ENCODE measurements around the gene OLFML2B.

DNA sequence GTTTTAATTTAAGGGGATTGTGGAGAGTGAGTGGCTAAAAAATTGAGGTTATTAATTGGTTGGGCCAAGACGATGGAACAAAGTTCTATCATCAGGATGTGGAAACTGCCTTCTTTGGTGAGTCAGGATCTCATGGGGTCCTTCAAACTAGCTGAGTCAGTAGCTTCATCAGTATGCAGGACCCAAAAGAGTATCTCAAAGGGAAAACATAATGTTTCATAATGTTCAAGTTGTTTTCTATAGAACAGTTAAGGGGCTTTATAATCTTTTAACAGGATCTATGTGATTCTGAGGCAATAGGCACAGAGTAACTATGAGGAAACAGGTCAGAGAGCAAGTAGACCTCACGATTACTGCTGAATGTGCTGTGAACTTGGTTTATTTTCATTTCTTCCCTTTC lies 3.2 kb upstream of the OLFML2B start:
- TF ChIP-seq, protein P1, sequence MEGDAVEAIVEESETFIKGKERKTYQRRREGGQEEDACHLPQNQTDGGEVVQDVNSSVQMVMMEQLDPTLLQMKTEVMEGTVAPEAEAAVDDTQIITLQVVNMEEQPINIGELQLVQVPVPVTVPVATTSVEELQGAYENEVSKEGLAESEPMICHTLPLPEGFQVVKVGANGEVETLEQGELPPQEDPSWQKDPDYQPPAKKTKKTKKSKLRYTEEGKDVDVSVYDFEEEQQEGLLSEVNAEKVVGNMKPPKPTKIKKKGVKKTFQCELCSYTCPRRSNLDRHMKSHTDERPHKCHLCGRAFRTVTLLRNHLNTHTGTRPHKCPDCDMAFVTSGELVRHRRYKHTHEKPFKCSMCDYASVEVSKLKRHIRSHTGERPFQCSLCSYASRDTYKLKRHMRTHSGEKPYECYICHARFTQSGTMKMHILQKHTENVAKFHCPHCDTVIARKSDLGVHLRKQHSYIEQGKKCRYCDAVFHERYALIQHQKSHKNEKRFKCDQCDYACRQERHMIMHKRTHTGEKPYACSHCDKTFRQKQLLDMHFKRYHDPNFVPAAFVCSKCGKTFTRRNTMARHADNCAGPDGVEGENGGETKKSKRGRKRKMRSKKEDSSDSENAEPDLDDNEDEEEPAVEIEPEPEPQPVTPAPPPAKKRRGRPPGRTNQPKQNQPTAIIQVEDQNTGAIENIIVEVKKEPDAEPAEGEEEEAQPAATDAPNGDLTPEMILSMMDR (IDR thresholded peaks at IDR 0.05): no peak
- no peak for TF ChIP-seq POLR2AphosphoS5 (IDR thresholded peaks at IDR 0.05; ENCODE audit: low read depth, low read length)
- TF ChIP-seq, protein P2, sequence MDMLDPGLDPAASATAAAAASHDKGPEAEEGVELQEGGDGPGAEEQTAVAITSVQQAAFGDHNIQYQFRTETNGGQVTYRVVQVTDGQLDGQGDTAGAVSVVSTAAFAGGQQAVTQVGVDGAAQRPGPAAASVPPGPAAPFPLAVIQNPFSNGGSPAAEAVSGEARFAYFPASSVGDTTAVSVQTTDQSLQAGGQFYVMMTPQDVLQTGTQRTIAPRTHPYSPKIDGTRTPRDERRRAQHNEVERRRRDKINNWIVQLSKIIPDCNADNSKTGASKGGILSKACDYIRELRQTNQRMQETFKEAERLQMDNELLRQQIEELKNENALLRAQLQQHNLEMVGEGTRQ (IDR thresholded peaks at IDR 0.05; ENCODE audit: borderline replicate concordance, low read depth, low read length): no peak
- TF ChIP-seq CHD2 (IDR thresholded peaks at IDR 0.05; ENCODE audit: low read length, partially characterized antibody): no peak
- TF ChIP-seq, protein P3, sequence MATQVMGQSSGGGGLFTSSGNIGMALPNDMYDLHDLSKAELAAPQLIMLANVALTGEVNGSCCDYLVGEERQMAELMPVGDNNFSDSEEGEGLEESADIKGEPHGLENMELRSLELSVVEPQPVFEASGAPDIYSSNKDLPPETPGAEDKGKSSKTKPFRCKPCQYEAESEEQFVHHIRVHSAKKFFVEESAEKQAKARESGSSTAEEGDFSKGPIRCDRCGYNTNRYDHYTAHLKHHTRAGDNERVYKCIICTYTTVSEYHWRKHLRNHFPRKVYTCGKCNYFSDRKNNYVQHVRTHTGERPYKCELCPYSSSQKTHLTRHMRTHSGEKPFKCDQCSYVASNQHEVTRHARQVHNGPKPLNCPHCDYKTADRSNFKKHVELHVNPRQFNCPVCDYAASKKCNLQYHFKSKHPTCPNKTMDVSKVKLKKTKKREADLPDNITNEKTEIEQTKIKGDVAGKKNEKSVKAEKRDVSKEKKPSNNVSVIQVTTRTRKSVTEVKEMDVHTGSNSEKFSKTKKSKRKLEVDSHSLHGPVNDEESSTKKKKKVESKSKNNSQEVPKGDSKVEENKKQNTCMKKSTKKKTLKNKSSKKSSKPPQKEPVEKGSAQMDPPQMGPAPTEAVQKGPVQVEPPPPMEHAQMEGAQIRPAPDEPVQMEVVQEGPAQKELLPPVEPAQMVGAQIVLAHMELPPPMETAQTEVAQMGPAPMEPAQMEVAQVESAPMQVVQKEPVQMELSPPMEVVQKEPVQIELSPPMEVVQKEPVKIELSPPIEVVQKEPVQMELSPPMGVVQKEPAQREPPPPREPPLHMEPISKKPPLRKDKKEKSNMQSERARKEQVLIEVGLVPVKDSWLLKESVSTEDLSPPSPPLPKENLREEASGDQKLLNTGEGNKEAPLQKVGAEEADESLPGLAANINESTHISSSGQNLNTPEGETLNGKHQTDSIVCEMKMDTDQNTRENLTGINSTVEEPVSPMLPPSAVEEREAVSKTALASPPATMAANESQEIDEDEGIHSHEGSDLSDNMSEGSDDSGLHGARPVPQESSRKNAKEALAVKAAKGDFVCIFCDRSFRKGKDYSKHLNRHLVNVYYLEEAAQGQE (IDR thresholded peaks at IDR 0.05; ENCODE audit: low read depth, low read length): no peak
- TF ChIP-seq TAF1 (IDR thresholded peaks at IDR 0.05; ENCODE audit: borderline replicate concordance, low read depth, low read length): no peak
- no peak for TF ChIP-seq EZH2phosphoT487 (IDR thresholded peaks at IDR 0.05; ENCODE audit: borderline replicate concordance, low read depth)
- TF ChIP-seq, protein P4, sequence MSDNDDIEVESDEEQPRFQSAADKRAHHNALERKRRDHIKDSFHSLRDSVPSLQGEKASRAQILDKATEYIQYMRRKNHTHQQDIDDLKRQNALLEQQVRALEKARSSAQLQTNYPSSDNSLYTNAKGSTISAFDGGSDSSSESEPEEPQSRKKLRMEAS (IDR thresholded peaks at IDR 0.05; ENCODE audit: low read depth): no peak
- TF ChIP-seq GABPA (IDR thresholded peaks at IDR 0.05; ENCODE audit: low read depth): no peak

Data from SK-N-SH (cell line).